Adrenal gland (tissue), 12 donors: ENCODE measurements around the gene MARCKSL1. TPM values are rescaled to one million over a fixed set of nuclear protein-coding genes. Genes with fewer than 3 reads are reported as not detected.
A peak's percentile ranks its signal among the peaks of the same experiment; 100 is the strongest.

Experiments used
- DNase-seq, 7 donors: peaks; one replicate each; pipeline ENCODE4 v3.0.0-alpha.2; 2019 to 2020
- H3K27ac ChIP-seq, 5 donors: fragments of 200-600 bp; sonication (generic) in 4 of 5; 1 replicate in 3 of 5; 2 replicates in 2 of 5; pipeline versions ENCODE4 v1.5.1 to v1.8.0; 2016 to 2020; ENCODE audit warnings: mild to moderate bottlenecking in 1 of 5
- H3K27me3 ChIP-seq: fragments of 200-600 bp; 2 replicates; pipeline ENCODE4 v1.8.0; 2021
- H3K36me3 ChIP-seq, 2 donors: fragments of 200-600 bp; replicated peaks in 1 of 2; 1 replicate in 1 of 2; 2 replicates in 1 of 2; pipeline versions ENCODE4 v1.5.1 to v1.8.0; 2018 to 2022
- H3K4me1 ChIP-seq, 2 donors: fragments of 200-600 bp; replicated peaks in 1 of 2; 1 replicate in 1 of 2; 2 replicates in 1 of 2; pipeline versions ENCODE4 v1.5.1 to v1.8.0; 2018 to 2021
- H3K4me3 ChIP-seq, 4 donors: fragments of 200-600 bp; sonication (generic) in 3 of 4; one replicate each; pipeline ENCODE4 v1.5.1; 2016 to 2018
- H3K9me3 ChIP-seq, 3 donors: fragments of 200-600 bp; sonication (generic) in 1 of 3; replicated peaks in 1 of 3; 1 replicate in 2 of 3; 2 replicates in 1 of 3; pipeline versions ENCODE4 v1.5.1 to v1.8.0; 2016 to 2021
- POLR2A ChIP-seq, 2 donors: fragments of 450-650 bp; IDR thresholded peaks; one replicate each; pipeline ENCODE4 v1.6.1; 2017; ENCODE audit warnings: antibody characterized with exemption in 2 of 2, mild to moderate bottlenecking in 2 of 2, moderate library complexity in 1 of 2
- WGBS, 4 donors: extraction: QIAGEN DNeasy Blood & Tissue Kit in 2 of 4; methylation state at CpG; one replicate each; pipeline versions ENCODE4 v1.1.5 to v1.1.7; 2013 to 2017; 5-methylcytosine and 5-hydroxymethylcytosine counted together
- intact Hi-C, 2 donors: fragments of 100-400 bp; cut with DNase I; formaldehyde crosslinking; loops; one replicate each; pipeline versions ENCODE4 v1.14.1 to v1.15.0; 2022 to 2023
- polyA plus RNA-seq, 3 donors: library from polyadenylated mRNA; stranded (reverse); fragments of 200-250 nt in 2 of 3; fragments of 350-450 nt in 1 of 3; fragmentation: Illumina TruSeq in 1 of 3; extraction: RNeasy Lipid Tissue Mini Kit (QIAGEN cat#74804) in 1 of 3; gene quantifications; one replicate each; pipeline ENCODE4 v1.2.3, GENCODE V29; 2013 to 2014
- total RNA-seq, 9 donors: library from RNA; depleted of rRNA in 4 of 9; stranded (reverse); fragments of >200 nt in 4 of 9; fragments of 120-200 nt in 1 of 9; fragmentation: NEBNext Ultra II Directional in 1 of 9; extraction: Animal tissue kit (Norgen Biotek cat#: 25700) in 1 of 9; gene quantifications; one replicate each; pipeline versions ENCODE4 v1.1.0 to v1.2.4, GENCODE V29; 2013 to 2023
- TF ChIP-seq, protein P1 (sequence below), 6 experiments: fragments of 450-650 bp in 4 of 6; fragments of 200-600 bp in 2 of 6; sonication (generic) in 1 of 6; IDR thresholded peaks; 1 replicate in 5 of 6; 2 replicates in 1 of 6; pipeline versions ENCODE4 v1.5.1 to v1.8.0; 2016 to 2021; ENCODE audit warnings: antibody characterized with exemption in 6 of 6, mild to moderate bottlenecking in 2 of 6, moderate library complexity in 1 of 6
- donor health status: healthy with polysubstance abuse.
- donor health status: Bipolar disorder and iron deficiency.
- donor health status: DM: yes; HTN: yes; CAD: no.
- donor health status: DM: no; HTN: no; CAD: no.
- donor health status: DM: no; HTN: no; CAD: no.
- donor health status: DM: yes; HTN: yes; CAD: no.

Gene MARCKSL1
- total and polyA plus RNA-seq, 12 donors, result 24.2 to 82.2 (median 49.1) TPM

- peak; percentile 80 to 88 (median 84) for DNase-seq
- H3K4me3 ChIP-seq, result peak overlapping the region in 2 of 4 donors; percentile 35 to 66
- peaks cover 43 to 76% of the 10 kb centered on the region in 2 donors for H3K4me1 ChIP-seq
- peak overlapping the region in 4 of 5 donors; percentile 93 to 97 (median 94) for H3K27ac ChIP-seq
- no peak for TF ChIP-seq POLR2A (IDR thresholded peaks at IDR 0.05)
- TF ChIP-seq, protein P1, sequence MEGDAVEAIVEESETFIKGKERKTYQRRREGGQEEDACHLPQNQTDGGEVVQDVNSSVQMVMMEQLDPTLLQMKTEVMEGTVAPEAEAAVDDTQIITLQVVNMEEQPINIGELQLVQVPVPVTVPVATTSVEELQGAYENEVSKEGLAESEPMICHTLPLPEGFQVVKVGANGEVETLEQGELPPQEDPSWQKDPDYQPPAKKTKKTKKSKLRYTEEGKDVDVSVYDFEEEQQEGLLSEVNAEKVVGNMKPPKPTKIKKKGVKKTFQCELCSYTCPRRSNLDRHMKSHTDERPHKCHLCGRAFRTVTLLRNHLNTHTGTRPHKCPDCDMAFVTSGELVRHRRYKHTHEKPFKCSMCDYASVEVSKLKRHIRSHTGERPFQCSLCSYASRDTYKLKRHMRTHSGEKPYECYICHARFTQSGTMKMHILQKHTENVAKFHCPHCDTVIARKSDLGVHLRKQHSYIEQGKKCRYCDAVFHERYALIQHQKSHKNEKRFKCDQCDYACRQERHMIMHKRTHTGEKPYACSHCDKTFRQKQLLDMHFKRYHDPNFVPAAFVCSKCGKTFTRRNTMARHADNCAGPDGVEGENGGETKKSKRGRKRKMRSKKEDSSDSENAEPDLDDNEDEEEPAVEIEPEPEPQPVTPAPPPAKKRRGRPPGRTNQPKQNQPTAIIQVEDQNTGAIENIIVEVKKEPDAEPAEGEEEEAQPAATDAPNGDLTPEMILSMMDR (IDR thresholded peaks at IDR 0.05), result peak; percentile 47 to 71 (median 64)
- H3K27me3 ChIP-seq, result no peaks in the 10 kb centered on the region
- intact Hi-C loops, result no loop called here
- WGBS, 4 donors, result 18 to 76% (median 28%) methylated on average over 7 to 28 of the region's 28 CpGs
- H3K36me3 ChIP-seq, result no peaks in the 10 kb centered on the region
- no peaks in the 10 kb centered on the region for H3K9me3 ChIP-seq
These were observed 14.9 kb upstream of the MARCKSL1 start for GRCh38 chr1:32350785-32351398.

- intact Hi-C loops, result no loop called here
- 40 to 62% (median 54%) methylated on average over 5 to 8 of the region's 8 CpGs for WGBS, 4 donors
- TF ChIP-seq, protein P1 (IDR thresholded peaks at IDR 0.05), result no peak
- no peak for TF ChIP-seq POLR2A (IDR thresholded peaks at IDR 0.05)
- Histone ChIP-seq H3K27me3 (no peaks in the 10 kb centered on the region), H3K4me1 (peaks cover 45 to 78% of the 10 kb centered on the region in 2 donors), H3K27ac (peak overlapping the region in 1 of 5 donors; percentile 95), H3K9me3 (no peaks in the 10 kb centered on the region), H3K36me3 (no peaks in the 10 kb centered on the region), H3K4me3 (no peak overlapping the region)
- peak; percentile 50 to 84 (median 71) for DNase-seq
These were observed 13.2 kb upstream of the MARCKSL1 start for GRCh38 chr1:32349211-32349708.

DNA sequence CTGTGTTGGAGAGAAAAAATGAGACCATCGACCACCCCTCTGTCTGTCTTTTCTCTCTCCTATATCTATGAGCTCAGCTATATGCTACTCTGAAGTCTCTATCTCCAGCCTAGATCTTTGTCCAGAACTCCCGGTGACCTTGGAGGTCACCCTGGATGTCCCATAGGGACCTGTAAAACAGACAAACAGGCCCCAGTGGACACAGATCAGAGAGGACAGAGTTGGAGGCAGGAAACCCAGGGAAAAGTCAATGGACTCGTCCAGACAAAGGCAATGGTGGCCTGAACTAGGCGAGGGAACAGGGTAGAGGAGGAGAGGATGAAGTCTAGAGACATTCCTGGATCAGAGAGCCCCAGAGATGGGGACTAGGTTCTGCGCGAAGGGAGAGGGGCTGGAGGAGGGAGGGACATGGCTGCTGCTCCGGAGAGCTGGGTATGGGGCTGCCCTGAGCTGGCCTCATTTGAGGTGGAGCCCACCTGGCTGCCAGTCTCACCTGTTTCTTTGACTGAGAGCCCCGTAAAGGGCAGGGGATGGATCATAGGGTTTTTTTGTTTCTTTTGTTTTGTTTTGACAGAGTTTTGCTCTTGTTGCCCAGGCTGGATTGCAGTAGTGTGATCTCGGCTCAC lies 10.6 kb upstream of the MARCKSL1 start:
- peaks cover 20 to 52% of the 10 kb centered on the region in 2 donors for H3K4me1 ChIP-seq
- no peak overlapping the region for H3K4me3 ChIP-seq
- intact Hi-C loops, result no loop called here
- H3K36me3 ChIP-seq, result no peaks in the 10 kb centered on the region
- 81 to 91% (median 85%) methylated on average over 9 of the region's 9 CpGs for WGBS, 4 donors
- H3K27ac ChIP-seq, result peak overlapping the region in 1 of 5 donors; percentile 36
- no peak for TF ChIP-seq POLR2A (IDR thresholded peaks at IDR 0.05)
- TF ChIP-seq, protein P1 (IDR thresholded peaks at IDR 0.05), result no peak
- H3K9me3 ChIP-seq, result no peaks in the 10 kb centered on the region
- no peaks in the 10 kb centered on the region for H3K27me3 ChIP-seq
- no peak for DNase-seq

GRCh38 chr1:32345289-32345827 lies 9.3 kb upstream of the MARCKSL1 start:
- Histone ChIP-seq H3K27ac (peak overlapping the region in 4 of 5 donors; percentile 38 to 76 (median 59)), H3K9me3 (no peaks in the 10 kb centered on the region), H3K4me3 (no peak overlapping the region), H3K27me3 (no peaks in the 10 kb centered on the region), H3K4me1 (peaks cover 20 to 45% of the 10 kb centered on the region in 2 donors), H3K36me3 (no peaks in the 10 kb centered on the region)
- WGBS, 4 donors, result 13 to 19% (median 19%) methylated on average over 6 to 8 of the region's 8 CpGs
- intact Hi-C loops, result no loop called here
- peak; percentile 67 to 89 (median 85) for DNase-seq
- TF ChIP-seq, protein P1 (IDR thresholded peaks at IDR 0.05), result no peak
- no peak for TF ChIP-seq POLR2A (IDR thresholded peaks at IDR 0.05)
